Amygdala (tissue), 56 donors: ENCODE results near the gene AGAP1.
A peak's percentile ranks its signal among the peaks of the same experiment; 100 is the strongest.

Source experiments
- DNase-seq, 56 donors: peaks; one replicate each; lab custom pipeline; 2025; lab: John Stamatoyannopoulos, UW

AGAP1 gene

DNA sequence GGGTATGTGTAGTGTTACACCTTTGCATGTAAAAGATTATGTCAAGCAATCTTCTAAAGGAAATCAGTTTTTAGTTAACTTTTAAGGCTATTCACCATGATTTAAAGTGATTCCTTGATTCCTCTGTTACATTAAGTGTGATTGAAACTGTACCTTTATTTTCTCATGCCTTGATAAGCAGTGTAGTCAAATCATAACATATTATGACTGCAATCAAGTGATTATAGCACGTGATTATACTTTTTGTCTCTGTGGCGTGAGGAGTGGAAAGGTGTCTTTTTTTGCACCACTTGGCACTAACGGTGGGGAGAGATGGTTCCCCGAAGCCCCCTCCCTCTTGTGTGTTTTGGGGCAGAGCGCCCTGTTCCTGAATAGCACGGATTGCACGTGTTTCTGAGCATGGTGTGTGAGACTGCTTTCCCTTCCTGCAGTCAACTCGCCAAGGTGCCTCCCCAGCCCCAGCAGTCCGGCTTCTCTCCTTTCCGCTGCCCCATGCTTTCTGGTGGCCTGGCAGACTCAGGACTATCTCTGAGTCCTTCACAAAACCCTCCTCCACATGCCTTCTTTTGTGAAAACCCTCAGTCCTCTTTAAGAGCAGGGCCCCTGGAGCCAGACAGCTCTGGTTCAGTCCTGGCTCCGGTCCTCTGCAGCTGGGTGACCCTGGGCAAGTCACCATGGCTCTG is 68.4 kb downstream of the AGAP1 start:
- no peak for DNase-seq

DNA sequence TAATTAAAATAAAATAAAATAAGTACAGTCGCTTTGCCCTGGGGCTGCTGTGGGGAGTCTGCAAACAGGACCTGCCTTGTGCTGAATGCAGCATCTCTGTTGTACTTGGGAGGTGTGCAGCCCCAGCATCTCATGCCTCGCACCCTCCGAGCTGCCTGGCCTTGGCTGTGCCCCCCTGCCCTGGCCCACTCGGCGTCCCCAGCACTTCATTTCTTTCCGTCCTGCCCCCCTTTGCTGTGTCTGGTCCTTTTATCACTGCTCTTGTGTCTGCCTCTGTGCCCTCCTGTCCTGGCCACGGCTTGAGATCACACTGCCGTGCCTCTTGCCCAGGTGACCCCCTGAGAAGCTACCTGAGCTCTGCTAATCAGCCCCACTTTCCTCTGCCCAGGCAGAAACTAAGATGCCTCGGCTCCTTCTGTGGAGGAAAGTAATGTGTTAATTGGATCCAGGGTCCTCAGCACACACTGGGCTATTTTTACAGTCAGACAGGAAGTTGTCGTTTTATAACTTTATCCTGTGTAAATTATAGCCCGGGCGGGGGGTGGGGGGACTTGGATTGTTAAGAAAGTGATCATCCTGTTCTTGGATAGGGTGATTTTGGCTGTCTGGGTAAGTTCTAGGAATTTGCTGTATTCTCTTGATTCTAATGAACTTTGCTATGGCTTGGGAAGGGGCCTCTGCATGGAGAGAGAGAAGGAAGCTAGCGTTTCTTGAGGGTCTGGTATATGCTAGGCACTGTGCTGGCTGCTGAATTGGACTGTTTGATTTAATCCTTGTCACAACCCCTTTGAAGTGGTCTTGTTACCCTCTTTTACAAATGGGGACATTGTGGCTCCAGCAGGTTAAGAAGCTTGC is 69.4 kb downstream of the AGAP1 start:
- DNase-seq: no peak

DNA sequence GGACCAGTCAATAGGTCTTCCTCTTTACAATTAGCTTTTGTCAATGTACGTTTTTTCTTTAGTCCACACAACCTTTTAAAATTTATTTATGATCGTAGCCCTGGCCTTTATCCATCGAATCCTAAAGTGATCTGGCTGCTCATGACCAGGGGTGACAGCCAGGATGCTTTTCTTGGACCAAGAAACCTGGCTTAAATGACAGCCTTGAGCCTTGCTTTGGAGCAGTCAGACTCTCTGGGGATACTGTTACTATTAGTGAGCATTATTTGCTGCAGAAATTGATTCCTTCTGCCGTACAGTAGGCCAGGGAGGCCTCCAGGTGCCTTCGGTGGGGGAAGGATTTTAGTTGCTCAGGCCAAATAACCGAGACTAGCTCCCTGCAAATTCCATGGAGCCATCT is 70.2 kb downstream of the AGAP1 start:
- no peak for DNase-seq

DNA sequence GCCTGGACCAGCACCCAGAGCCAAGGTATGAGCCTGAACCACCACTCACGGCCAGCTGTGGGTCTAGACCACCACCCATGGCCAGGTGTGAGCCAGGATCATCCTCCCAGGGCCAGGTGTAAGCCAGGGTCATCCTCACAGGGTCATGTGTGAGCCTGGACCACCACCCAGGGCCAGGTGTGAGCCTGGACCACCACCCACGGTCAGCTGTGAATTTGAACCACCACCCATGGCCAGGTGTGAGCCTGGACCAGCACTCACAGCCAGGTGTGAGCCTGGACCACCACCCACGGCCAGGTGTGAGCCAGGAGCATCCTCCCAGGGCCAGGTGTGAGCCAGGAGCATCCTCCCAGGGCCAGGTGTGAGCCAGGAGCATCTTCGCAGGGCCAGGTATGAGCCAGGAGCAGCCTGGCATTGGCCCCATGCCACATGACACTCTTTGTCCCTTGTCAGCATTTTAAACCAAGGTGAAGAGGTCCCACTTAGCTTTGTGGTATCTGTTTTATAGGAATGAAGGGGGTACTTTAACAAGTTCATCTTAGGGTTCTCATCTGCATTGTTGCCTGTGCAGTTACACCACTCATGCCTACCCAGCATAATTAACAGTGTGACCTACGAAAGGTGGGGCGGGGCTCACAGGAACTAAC is 71.2 kb downstream of the AGAP1 start:
- no peak for DNase-seq

DNA sequence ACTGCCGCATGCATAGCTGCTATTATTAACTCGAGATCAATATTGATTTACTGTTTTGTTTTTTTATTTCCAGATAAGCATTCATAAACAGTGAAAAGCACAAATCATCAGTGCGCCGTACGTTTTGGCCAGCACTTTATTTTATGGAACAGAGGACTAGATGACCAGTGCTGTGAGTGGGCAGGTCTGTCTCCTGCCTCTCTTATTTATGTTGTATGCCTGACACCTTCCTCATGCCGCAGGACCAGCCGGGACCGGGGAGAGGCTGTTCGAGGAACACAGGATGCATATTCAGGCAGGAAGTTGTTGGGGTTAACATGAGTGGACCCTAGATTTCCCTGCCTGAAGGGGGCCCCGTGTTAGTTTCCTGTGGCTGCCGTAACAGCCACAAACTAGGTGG is 72.6 kb downstream of the AGAP1 start:
- DNase-seq: no peak

DNA sequence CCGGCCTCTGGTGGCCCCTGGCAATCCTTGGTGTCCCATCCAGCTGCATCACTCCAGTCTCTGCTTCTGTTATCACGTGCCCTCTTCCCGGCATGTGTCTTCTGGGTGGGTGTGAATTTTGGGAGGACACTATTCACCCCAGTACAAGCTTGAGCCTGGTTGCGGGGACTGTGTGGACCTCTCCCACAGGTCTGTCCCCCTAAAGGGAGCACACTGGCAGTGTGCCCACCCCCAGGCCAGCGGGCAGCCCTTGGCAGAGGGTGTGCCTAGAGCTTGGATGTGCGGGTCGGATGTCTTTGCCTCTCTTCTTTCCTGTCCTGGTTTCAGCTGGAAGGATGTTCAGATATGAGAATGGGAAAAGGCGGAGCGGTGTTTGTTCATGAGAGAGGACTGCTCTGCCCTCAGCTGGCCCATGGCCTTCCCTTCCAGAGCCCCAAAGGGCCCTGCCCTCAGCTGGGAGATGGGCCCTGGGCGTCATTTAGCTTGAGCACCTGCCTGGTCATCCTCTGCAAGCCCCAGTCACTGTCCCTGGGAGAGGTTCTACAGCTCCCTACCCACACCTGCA is 73.2 kb downstream of the AGAP1 start:
- no peak for DNase-seq

DNA sequence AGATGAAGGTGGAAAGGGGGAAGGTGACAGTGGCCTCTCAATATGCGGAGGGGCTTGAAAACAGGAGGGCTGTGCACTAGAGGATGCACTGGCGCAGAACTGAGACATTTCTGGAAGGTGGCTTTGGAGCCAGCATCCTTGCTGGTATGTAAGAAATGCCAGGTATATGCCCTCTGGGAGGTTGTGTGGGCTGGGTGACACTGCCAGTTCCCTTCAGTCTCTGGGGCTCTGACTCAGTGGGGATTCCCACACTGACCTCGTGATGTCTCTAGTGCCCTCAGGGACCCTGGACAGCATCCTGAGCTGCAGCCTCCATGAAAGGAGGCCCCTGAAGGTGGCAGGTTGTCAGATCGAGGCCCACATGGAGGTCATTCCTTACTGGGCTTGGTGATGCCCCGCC is 74.0 kb downstream of the AGAP1 start:
- DNase-seq: no peak

DNA sequence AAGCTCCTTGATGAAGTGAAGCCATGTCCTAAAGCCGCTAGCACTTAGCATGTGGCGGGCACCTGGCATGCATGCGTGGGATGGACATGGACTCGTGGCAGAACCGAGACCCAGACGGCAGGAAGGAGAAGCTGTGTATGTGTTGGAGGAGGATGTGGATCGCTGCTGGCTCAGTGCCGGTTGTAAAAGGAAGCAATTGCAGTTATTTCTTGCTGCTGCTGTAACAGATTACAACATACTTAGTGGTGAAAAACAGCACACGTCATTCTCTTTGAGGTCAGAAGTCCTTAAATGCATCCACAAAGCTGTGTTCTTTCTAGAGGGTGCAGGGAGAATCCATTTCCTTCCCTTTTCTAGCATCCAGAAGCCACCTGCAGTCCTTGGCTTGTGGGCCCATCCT is 74.6 kb downstream of the AGAP1 start:
- DNase-seq: no peak

DNA sequence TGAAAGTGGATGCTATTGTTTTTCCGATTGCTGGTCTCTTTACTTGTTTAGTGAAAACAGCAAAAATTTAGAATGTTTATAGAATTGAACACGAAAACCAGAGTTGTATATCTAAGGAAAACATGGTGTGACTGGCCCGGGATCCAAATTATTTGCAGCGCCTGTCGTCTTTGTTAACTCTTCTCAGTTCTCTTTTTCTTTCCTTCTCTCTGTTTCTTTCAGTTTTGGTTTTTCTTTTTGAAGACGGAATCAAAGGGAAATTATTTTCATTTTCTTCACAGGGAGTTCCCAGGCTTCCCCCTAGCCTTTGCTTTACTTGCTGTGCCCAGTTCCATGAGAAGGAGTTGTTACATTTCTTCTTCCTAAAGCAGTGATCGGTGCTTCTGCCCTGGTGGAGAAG is 76.0 kb downstream of the AGAP1 start:
- DNase-seq: no peak

DNA sequence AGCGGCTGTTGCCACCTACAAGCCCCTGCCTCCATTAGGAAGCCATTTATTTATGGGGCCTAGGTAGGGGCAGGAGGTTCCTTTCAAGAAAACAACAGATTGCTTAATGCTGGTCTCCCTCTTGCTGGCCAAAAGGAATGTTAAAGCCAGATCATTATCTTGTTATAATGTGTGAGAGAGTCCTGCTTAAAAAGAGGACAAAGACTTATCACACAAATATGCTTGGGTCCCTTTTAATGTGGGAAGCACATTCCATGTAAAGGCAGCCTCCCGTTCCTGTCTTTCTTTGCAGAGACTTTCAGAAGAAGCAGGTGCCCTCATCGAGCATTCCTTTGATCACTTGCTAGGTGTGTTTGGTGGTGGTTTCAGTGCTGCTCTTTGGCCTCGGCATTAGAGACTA is 76.4 kb downstream of the AGAP1 start:
- DNase-seq: no peak

DNA sequence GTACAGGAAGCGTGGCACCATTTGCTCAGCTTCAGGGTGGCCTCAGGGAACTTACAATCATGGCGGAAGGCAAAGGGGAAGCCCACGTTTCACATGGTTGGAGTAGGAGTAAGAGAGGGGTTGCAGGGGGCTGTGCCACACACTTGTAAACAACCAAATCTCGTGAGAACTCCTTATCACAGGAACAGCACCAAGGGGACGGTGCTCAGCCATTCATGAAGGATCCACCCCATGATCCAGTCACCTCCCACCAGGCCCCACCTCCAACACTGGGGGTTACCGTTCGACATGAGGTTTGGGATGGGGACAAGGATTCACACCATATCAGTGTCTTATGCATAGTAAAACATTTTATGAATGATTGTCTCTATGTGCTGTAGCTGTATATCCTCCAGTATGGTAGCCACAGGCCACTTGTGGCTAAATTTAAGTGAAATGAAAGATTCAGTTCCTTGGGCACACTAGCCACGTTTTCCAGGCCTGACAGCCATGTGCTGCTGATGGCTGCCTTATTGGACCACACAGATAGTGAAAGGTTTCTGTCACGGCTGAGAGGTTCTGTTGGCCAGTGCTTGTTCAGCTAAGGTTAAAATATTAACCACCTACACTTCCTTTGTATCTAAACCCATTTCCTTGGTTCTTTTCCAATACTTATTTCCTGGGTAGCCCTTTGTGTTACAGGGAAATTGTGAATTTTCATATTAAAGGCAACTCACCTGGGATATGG is 77.3 kb downstream of the AGAP1 start:
- DNase-seq: no peak

DNA sequence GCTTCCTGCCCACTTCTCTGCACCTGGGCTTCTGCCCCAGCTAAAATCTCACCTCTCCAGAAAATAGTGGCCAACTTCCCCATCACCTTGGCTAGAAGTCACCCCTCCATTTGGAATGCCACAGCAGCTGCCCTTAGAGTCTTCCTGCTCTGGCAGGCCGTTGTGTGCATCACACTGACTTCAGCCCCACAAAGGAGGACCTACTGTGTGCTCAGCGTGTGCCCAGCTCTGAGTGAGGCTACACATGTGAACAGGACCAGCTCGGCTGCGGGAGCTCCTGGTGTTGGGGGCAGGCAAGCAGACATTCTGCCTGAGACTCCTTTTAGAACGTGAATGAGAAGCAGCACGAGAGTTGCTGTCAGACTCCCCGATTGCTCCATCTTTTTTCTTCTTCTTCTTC is 78.7 kb downstream of the AGAP1 start:
- DNase-seq: no peak

DNA sequence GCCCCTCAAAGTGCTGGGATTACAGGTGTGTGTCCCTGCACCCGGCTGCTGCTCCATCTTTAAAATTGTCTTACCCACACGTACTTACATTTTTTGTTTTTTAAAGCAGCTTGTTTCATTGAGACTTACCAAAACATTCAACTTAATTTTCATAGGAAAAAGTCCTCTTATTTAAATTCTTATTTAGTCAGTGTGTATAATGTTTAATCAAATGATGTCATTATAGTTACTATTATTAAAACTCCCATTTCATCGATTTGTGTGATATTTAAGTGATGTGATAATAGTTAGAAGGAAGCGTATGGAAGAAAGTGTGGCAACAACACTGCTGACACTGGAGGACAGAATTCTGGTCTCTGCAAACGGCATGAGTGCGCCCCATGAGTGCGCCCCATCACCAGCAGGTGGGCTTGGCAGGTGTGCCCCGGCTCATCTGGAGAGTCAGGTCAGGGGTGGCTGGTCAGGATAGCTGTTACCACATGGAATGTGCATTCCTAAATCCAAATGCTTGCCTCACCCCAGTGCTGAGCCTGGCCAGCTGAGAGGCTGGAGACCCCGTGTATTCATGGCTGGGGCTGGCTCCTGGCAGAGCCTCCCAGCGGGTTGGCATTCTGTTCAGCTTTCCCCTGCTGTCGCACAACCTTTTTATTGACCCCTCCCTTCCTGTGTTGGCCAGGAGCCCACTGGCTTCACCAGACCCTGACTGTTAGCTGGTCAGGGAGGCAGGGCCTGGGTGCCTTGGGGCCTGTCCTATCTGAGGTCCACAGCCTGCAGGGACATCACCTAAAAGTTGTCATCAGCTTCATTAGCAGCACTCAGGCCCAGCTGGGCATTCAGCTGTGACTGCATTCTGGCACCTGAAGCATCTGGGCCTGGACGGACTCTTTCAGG is 79.7 kb downstream of the AGAP1 start:
- peak in 6 of 56 donors; percentile 8 to 74 (median 24) for DNase-seq

DNA sequence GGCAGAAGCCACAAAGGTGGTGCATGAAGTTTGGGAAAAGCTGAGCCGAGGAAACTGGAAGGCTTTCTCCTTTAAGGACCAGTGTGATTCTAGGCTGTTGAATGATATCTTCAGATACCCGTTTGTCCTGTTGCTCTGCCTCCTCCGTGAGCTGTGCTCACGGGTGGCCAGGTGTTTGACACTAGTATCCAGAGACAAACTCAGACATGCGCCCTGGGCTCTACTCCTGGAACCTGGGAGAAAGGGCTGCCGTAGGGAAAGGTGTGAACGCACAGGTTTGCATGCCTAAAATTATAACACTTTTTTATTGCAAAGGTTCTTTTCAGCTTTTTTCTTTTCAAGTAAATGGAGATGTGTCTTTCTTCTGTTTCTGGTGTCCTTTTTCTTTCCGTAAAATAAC is 81.6 kb downstream of the AGAP1 start:
- no peak for DNase-seq

DNA sequence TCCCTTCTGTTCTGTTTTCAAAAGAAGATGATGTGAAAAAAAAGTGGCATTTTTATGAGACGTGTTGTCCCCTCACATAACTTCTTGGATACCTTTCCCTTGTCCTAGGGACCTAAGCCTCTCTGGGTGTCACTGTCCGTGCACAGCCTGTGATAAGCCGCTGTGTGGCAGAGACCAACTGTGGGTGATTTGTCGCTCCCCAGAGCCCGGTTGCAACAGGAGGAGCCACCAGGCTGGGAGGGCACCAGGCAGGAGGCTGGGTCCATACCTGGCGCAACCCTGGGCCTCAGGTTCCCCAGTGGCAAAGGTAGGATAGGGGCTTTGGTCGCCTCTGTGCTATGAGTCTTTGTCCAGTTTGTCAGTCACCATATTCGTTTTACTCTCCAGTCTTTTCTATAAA is 82.1 kb downstream of the AGAP1 start:
- DNase-seq: peak in 5 of 56 donors; percentile 12 to 35 (median 18)

DNA sequence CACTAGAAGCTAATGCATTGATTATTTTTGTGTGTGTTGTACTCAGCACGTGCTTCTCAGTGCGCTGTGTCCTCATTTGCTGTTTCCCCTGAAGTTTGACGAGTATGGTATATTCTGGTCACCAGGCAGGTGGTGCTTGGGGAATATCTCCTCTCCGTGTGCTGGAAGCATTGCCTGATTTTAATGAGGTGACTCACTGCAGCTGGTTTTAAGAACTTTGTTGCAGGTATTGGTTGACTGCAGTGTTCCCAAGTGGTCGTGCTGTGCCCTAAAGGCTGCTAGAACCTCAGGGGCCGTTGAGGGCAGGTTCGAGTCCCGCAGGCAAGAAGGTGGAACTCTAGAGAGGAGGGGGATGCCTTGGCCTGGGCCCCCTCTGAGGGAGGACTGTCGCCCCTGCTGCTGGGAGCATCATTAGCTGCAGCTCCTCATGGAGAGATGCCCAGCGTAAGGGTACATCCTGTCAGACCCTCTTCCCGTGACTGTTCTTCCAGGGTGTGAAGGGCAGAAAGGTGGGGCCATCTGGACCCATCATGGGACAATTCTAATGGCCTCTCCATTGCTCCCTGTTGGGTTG is 82.6 kb downstream of the AGAP1 start:
- no peak for DNase-seq

DNA sequence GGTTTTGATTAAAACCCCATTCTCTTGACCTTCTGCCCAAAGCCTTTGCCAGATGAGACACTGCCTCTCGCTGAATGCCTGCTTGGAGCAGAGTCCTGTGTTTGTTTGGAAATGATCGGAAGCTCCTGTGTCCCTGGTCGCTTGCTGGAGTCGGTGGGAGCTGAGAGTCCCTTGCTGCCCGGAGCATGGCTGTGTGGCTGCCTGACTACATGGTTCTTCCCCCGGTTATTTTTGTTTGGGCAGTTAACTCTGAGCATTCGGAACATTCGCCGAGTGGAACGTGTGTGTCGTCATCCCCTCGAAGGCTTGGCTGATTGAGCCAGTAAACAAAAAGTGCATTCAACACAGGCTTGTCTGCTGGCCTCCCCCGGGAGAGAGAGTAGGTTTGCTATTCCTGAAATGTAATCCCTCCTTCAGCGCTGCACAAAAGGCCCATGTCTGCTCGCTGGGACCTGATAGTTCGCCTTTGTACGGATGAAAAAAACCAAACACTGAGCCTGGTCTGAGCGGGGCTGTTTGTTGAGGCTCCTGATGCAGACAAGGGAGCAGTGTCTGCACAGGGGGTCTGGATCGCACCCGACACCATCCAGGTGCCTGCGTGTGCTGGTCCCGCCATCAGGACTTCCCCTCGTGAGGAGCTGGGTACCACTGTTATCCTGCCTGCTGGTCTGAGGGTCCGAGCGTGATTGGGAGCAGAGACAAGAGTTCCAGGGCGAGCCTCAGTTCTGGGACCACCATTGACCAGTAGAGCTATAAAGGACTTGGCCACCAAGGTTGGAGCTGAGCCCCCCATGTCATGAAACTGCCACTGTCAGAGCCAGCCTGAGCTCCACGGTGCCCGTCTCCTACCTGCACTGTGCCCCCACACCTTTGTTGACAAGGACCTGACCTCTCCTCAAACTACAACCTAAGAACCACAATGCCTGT is 83.8 kb downstream of the AGAP1 start:
- peak in 54 of 56 donors; percentile 18 to 86 (median 66) for DNase-seq

DNA sequence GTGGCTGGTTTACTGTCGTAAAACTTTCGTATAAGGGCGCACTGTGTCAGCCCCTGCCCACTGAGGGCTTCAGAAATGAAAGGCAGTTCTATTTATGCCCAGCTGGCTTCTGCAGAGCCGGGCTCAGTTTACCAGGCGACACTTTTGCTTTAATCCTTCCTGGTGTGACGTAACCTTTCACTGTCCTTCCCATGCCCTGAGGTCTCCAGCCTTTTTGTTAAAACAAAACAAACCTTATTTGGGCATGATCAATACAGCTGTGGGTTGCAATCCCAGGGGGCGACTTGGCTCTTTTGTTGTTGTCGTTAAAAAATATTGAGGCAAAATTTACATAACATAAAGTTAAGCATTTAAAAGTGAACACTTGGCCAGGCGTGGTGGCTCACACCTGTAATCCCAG is 85.3 kb downstream of the AGAP1 start:
- no peak for DNase-seq
